Thyroid gland (tissue), 4 donors: ENCODE data around the gene SCYL1.

Source experiments
- CTCF ChIP-seq, 6 experiments: fragments of 200-600 bp in 3 of 6; fragments of 450-650 bp in 3 of 6; sonication (generic) in 3 of 6; IDR thresholded peaks; one replicate each; pipeline ENCODE4 v1.5.1; 2016 to 2019; ENCODE audit warnings: antibody characterized with exemption in 6 of 6, mild to moderate bottlenecking in 2 of 6, inconsistent platforms in 1 of 6, moderate library complexity in 1 of 6
- POLR2A ChIP-seq, 2 donors: fragments of 450-650 bp; IDR thresholded peaks; one replicate each; pipeline ENCODE4 v1.6.1; 2017; ENCODE audit warnings: antibody characterized with exemption in 2 of 2, mild to moderate bottlenecking in 2 of 2, moderate library complexity in 1 of 2

GRCh38 chr11:65555693-65556231 lies 30.9 kb downstream of the SCYL1 start:
- TF ChIP-seq CTCF (IDR thresholded peaks at IDR 0.05), result no peak
- no peak for TF ChIP-seq POLR2A (IDR thresholded peaks at IDR 0.05)
